HG02623 (cell line): ENCODE measurements around the gene ITGAD.

Experiments
- ATAC-seq: cut with Tn5 transposase; IDR thresholded peaks from one replicate; pipeline ENCODE4 v1.9.1; 2021; ENCODE audit warnings: moderate library complexity; ENCODE audit not compliant: unreplicated experiment

The ITGAD gene

DNA sequence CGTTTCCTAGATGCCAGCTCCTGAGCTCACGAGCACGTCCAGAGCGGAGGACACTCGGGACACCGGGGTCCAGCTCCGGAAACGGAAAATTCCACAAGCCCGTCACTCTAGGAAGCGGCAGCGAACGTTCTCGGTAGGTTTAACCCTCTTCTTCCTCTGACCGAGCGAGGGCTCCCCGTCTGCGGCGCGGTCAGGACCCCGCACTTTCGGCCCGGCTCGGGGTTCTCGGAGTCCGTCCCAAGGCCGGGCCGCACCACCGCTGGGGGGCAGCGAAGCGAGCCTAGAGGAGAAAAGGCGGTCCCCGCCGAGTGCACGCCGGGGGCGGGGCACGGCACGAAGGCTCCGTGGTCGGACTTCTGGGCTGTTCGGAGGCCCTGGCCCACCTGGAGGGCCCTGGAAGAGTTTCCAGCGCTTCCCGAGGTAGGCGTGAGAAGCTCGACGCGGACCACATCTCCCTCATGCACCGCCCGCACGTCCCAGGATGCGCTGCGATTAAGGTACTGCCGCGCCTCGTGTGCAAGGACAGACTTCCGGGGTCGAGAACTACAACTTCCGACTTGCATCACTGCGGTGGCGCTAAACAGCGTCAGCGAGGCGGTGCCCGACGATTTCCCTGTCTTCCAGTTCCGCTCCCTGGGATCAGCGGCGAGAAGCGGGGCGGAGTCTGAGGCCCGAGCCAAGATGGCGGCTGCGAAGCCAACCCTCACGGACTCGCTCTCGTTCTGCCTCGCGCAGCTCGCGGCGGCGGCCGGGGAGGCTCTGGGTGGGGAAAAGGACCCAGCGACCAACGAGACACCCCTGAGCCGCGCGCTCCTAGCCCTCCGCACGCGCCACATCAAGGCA lies 65.9 kb downstream of the ITGAD start, which contains the start of gene ARMC5:
Gene ARMC5, plus strand, starts transcription at position 658 of the 843 bp plus-strand sequence. Its CDS starts 24 bp downstream, at position 682.
- peak; percentile 68 for ATAC-seq

DNA sequence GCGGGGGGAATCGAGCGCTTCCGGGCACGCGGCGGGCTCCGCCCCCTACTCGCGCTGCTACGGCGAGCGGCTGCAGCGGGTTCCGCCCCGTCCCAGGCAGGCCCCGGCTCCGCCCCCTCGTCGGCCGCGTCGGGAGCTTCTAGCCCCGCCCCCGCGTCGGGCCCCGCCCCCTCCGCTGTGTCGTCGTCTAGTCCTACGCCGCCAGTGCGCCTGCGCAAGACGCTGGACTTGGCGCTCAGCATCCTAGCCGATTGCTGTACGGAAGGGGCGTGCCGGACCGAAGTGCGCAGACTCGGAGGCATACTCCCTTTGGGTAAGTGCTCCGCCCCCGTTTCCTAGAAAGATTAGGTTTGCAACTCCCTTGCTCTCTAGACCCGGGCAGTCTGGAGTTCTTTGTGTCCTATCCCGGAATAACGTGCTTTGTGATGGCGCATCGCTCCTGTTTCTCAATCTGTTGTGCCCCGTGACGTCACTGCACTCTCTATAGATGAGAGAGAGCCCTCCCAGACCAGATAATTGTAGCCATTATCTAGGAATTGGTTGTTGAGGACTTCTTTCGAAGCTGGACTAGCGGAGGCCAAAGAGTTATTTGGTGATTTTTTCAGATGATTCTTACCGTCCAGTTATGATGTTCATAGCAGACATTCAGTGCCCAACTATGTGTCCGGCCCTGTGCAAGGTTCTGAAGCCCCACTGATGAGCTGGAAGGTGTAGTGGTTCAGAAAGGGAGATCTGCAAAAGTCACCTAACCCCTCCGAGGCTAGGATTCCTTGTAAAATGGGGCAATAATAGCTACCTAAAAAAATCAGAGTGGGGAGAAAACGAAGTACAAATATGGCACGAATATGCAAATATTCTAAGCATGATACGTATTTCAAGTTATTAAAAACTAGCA lies 66.8 kb downstream of the ITGAD start:
- peak; percentile 65 for ATAC-seq

DNA sequence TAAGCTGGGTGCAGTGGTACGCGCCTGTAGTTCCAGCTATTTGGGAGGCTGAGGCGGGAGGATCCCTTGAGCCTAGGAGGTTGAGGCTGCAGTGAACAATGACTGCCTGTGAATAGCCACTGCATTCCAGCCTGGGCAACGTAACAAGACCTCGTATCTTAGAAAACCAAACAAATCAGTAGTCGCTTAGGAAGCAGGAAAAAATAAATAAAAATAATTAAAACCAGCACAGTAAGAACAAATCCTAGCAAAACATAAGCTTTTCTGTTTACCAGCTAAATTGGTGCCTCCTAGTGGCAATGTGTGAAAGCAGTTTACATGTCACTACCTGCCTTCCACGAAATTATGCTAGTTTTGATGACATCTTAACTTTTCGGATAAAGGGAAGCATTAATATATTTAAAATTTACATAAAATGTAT lies 67.5 kb downstream of the ITGAD start:
- no peak for ATAC-seq

DNA sequence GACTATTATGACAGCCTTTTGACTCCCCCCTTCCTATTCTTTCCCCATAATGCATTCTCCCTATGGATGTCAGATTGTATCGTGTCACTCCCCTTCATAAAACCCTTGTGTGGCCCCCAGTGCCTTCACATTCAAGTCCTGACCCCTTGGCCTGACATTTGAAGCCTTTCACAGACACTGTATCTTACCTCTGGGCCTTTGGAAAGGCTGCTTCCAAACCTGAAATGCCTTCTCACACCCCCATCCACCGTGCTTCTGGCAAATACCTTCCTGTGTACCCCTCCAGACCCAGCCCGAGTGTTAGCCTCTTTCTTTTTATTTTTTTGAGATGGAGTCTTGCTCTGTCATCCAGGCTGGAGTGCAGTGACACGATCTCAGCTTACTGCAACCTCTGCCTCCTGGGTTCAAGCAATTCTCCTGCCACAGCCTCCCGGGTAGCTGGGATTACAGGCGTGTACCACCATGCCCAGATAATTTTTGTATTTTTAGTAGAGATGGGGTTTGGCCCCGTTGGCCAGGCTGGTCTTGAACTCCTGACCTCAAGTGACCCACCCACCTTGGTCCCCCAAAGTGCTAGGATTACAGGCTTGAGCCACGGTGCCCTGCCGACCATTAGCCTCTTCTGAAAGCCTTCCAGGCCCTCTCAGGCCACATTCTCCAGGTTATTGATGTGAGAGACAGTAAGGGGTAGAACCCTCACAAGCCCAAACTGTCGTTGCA lies 68.2 kb downstream of the ITGAD start:
- ATAC-seq = no peak

DNA sequence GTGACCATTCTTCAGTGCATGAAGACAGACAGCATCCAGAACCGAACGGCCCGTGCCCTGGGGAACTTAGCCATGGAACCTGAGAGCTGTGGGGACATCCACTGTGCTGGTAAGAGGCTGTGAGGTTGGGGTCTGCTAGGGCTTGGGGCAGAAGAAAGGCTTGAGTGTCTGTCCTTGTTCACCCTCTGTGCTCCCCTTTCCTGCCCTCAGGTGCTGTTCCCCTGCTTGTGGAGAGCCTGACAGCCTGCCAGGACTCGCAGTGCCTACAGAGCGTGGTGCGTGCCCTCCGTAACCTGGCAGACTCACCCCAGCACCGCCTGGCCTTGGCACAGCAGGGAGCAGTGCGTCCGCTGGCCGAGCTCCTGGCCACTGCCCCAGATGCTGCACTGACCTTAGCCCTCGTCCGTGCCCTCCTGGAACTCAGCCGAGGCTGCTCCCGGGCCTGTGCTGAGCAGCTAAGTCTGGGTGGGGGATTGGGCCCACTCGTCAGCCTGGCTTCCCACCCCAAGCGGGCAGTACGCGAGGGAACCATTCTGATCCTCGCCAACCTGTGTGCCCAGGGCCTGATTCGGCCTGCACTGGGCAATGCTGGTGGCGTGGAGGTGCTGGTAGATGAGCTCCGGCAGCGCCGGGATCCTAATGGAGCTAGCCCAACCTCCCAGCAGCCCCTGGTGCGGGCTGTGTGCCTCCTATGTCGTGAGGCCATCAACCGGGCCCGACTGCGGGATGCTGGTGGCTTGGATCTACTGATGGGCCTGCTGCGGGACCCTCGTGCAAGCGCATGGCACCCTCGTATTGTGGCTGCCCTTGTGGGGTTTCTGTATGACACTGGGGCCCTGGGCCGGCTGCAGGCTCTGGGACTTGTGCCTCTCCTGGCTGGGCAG lies 69.0 kb downstream of the ITGAD start:
- no peak for ATAC-seq

DNA sequence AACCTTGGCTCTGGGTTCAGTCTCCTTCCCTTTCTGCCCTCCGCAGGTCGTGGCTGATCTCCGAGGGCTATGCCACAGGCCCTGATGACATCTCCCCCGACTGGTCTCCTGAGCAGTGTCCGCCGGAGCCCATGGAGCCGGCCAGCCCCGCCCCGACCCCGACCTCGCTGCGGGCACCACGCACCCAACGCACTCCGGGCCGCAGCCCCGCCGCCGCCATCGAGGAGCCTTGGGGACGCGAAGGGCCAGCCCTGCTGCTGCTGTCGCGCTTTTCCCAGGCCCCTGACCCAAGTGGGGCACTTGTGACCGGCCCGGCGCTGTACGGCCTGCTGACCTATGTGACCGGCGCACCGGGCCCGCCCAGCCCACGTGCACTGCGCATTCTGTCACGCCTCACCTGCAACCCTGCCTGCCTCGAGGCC lies 71.2 kb downstream of the ITGAD start:
- ATAC-seq = no peak

DNA sequence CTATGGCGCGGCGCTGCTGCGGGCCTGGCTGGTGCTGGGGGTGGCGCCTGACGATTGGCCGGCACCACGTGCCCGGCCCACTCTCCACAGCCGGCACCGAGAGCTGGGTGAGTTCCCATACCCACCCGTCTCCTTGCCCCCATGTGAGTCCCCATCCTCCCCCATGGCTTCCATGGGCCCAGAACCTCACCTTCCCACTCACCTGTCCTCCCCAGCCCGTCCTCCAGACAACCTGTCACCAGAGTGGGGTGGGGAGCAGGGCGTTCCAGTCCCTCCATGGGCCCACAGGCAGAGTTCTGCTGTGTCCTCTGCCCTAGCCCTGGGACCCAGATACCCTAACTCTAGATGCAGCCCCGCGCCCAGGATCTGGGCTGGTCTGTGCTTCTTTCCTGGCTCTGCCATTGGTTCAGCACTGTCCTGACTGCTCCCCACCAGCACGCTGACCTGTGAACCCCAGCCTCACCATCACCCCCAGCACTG lies 71.7 kb downstream of the ITGAD start:
- ATAC-seq = no peak

DNA sequence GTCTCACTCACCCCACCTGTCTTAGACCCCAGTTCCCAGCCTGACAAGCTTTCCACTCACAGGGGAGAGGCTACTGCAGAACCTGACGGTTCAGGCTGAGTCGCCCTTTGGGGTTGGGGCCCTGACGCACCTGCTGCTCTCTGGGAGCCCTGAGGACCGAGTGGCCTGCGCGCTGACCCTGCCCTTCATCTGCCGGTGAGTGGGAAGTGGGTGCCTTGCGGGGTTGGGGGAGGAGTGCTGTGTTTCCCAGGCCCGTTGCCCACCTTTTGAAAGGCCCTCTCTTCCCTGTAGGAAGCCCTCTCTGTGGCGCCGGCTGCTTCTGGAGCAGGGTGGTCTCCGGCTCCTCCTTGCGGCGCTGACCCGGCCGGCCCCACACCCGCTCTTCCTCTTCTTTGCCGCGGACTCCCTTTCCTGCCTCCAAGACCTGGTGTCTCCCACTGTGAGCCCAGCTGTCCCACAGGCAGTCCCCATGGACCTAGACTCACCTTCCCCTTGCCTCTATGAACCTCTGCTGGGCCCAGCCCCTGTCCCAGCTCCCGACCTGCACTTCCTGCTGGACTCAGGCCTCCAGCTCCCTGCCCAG lies 72.7 kb downstream of the ITGAD start:
- ATAC-seq = no peak

DNA sequence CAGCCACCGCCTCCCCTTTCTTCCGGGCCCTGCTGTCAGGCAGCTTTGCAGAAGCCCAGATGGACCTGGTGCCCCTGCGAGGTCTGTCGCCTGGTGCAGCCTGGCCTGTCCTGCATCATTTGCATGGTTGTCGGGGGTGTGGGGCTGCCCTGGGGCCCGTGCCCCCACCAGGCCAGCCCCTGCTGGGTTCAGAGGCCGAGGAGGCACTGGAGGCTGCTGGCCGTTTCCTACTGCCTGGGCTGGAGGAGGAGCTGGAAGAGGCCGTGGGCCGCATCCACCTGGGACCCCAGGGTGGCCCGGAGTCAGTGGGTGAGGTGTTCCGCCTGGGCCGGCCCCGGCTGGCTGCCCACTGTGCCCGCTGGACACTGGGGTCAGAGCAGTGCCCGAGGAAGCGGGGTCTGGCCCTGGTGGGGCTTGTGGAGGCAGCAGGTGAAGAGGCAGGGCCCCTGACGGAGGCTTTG lies 73.3 kb downstream of the ITGAD start:
- no peak for ATAC-seq

DNA sequence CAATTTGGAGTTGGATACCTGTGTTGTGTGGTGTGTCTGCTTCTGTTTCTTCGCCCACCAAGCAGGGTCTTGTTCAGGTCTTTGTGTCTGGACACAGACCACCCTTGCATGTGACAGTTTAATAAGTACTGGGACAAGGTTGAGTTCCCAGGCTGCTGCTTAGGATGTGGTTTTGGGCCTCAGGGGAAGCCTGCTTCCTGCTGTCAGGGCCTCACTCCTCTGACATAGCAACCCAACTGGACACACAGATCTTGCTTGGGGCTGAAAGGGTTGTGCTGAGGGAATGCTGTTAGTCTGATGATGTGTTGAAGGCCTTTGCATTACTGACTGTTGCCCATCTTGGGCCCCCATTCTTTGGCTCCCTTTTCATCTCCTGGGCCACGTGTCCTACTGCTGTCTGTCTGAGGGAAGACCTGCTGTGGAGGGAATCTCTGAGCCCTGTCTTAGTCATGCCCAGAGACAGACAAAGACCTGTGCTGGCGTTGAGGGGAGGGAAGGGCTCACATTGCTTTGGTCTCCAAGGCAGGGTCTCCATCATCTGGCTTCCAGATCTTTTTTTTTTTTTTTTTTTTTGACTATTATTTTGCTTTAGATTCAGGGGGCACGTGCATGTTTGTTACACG lies 74.1 kb downstream of the ITGAD start:
- no peak for ATAC-seq

DNA sequence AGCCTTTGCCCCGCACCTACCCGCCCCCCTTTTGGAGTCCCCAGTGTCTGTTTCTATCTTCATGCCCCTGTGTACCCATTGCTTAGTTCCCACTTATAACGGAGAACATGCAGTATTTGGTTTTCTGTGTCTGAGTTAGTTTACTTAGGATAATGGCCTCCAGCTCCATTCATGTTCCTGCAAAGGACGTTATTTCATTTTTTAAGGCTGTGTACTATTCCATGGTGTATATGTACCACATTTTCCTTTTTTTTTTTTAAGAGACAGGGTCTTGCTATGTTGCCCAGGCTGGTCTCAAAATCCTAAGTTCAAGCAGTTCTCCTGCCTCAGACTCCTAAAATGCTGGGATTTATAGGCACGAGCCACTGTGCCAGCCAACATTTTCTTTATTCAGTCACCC lies 74.7 kb downstream of the ITGAD start:
- ATAC-seq = no peak

DNA sequence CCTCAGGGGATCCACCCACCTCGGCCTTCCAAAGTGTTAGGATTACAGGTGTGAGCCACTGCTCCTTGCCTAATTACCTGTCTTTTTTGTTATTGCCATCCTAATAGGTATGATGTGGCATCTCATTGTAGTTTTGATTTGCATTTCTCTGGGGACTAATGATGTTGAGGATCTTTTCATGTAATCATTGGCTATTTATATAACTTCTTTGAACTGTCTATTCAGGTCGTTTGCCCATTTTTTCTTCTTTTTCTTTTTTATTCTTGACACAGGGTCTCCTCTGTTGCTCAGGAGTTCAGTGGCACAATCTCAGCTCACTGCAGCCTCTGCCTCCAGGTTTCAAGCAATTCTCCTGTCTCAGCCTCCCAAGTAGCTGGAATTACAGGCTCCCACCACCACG lies 77.5 kb downstream of the ITGAD start:
- no peak for ATAC-seq

DNA sequence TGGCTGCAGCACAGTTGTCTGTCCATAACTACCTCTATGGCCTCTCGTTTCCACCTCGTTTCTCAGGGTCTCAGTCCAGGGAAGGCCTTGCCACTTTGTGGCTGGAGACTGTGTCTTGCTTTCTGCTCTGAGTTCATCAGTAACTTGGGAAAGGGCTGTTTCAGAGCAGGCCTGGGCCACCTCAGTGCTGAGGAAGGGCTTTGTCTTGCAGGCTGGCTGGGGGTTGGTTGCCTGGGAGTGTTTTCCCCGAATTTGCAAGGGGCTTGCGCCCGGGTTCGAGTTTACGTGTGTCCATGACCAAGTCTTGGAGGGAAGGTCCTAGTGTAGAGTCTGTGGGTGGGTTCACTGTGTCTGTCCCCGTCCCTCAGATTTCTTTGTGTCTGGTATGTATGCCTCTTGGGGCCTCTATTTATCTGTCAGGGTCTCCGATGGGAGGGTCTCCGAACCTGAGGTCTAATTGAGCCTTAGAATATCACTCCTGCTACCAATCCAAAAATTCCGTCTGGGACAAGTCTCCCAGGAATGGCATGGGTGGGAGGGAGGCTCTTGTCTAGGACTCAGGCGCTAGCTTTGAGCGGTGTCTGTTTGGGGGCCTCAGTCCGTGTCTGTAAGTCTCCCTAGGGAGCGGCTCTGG lies 78.2 kb downstream of the ITGAD start:
- ATAC-seq = no peak

DNA sequence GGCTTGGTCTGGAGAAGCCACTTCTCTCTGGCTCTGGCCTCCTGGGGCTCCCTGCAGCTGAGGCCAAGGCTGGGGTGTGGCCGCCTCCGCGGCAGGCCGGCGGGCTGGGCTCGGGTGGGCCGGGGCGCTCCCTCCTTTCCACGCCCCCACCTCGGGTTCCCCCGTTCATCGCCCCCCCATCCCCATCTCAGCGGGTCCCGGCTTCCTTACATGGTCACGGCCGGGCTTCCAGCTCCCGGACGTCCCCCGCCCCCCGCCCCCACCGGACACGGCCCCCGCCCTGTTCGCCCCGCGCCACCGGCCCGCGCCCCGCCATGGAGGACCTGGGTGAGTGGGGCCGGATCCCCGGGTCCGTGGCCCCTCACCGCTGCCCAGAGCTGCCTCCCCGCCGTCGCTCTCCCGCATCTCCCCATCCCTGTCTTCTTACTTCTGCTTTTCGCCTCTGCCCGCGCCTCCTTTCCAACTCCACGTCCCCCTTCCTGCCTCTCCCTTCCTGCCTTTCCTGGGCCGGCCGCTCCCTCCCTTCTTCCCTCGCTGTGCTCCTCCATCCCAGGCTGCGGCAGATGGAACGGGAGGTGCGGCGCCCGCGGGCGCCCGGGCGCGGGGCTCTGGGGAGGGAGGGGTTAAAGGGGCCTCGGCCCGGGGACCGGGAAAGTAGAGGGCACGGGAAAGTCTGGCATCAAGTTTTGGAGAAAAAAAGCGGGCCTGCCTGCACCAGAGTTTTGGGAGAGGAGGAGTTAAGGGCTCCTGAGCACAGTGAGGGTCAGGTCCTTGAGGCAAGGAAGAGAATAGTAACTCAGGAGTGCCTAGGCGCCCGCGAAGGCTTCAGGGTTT lies 79.0 kb downstream of the ITGAD start, which contains the start of gene TGFB1I1:
Gene TGFB1I1, plus strand, starts transcription at position 278 of the 834 bp plus-strand sequence. Its CDS starts 37 bp downstream, at position 315.
- no peak for ATAC-seq

DNA sequence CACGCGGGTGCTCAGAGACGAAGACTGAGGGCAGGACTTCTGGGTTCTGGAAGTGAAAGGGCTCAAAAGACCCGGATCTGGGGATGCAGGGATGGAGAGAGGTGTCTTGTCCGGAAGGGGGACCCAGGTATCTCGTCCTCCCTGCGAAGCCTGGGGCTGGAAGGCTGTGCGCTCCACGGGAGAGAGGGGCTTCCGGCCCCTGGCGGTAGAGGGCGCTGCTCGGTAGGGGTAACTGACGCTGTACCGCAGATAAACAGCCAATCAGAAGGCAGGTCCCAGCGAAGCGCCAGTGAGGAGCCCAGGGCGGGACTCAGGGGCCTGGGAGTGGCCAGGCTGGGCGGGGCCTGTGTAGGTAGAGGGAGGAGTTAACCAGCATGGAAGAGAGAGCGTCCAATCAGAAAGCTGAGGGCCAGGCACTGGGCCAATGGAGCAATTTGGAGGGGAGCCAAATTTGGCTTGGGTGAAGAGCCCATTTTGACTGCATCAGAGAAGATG lies 79.6 kb downstream of the ITGAD start:
- no peak for ATAC-seq

DNA sequence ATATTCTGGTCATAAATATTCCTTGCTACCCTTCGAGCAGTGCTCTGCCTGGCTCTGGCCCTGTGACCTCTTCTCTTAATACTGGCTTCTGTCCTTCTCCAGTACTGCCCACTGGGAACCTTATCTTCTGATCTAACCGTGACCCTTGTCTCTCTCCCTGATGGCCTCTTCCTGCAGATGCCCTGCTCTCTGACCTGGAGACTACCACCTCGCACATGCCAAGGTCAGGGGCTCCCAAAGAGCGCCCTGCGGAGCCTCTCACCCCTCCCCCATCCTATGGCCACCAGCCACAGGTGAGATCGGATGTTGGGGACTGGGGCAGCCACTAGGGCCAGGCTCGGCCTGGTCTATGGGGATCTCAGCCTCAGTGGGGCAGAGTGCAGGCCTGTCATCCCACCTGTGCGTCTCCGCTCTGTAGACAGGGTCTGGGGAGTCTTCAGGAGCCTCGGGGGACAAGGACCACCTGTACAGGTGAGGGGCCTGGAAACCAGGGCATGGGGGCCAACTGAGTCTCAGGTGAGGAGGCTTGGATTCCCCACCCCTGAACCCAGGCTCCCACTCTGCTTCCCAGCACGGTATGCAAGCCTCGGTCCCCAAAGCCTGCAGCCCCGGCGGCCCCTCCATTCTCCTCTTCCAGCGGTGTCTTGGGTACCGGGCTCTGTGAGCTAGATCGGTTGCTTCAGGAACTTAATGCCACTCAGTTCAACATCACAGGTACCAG lies 80.3 kb downstream of the ITGAD start:
- ATAC-seq = no peak
